Transverse colon (tissue), 4 donors: ENCODE measurements around the gene LRFN4.
A peak's percentile ranks its signal among the peaks of the same experiment; 100 is the strongest.

Experiments
- EP300 ChIP-seq: sonication (generic); formaldehyde crosslinking; IDR thresholded peaks from one replicate; pipeline ENCODE4 v1.6.1; 2017; ENCODE audit warnings: antibody characterized with exemption, low read depth
- POLR2A ChIP-seq: fragments of 450-650 bp; IDR thresholded peaks from one replicate; pipeline ENCODE4 v1.6.1; 2016; ENCODE audit warnings: antibody characterized with exemption, mild to moderate bottlenecking, moderate library complexity
- POLR2AphosphoS5 ChIP-seq, 3 donors: sonication (generic); formaldehyde crosslinking; IDR thresholded peaks; one replicate each; pipeline ENCODE4 v1.6.1; 2016; ENCODE audit warnings: antibody characterized with exemption in 3 of 3
- TF ChIP-seq, protein P1 (sequence below), 5 experiments: fragments of 200-600 bp in 3 of 5; fragments of 450-650 bp in 2 of 5; sonication (generic) in 3 of 5; IDR thresholded peaks; 1 replicate in 2 of 5; 2 replicates in 3 of 5; pipeline ENCODE4 v1.5.1; 2016 to 2017; ENCODE audit warnings: antibody characterized with exemption in 5 of 5, inconsistent platforms in 3 of 5, mild to moderate bottlenecking in 2 of 5, moderate library complexity in 1 of 5

DNA sequence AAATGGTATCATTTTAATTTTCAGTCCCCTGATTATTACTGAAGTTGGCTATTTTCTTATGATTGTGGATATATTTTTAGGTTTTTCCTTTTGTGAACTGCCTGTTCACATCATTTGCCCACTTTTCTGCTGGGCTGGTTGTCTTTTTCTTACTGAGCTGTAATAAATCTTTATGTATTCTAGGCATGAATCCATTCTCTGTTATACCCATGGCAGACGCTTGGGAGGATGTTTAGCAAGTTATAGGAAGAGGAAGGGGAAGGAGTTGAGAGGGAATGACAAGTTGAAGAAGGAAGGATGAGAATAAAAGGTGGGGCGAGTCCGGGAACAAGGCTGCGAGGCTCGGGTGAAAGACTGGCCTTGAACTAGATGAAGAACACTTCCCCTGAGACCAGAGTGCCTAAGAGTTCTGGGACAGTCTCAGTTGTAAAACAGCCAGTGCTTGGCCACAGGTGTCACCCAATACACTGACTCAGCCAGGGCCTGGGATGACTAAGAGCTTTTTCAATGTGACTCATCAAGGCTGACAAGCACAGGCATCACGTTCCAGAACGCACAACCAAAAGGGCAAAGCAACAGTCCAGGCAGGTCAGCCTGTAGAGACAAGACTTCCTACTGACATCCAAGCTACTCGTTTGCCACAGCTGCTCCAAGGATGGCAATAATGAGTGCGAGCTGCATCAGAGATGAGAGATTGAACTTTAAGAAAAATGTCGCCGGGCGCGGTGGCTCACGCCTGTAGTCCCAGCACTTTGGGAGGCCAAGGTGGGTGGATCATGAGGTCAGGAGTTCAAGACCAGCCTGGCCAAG, 35.2 kb downstream of the LRFN4 start:
- TF ChIP-seq EP300, result no peak
- TF ChIP-seq, protein P1, sequence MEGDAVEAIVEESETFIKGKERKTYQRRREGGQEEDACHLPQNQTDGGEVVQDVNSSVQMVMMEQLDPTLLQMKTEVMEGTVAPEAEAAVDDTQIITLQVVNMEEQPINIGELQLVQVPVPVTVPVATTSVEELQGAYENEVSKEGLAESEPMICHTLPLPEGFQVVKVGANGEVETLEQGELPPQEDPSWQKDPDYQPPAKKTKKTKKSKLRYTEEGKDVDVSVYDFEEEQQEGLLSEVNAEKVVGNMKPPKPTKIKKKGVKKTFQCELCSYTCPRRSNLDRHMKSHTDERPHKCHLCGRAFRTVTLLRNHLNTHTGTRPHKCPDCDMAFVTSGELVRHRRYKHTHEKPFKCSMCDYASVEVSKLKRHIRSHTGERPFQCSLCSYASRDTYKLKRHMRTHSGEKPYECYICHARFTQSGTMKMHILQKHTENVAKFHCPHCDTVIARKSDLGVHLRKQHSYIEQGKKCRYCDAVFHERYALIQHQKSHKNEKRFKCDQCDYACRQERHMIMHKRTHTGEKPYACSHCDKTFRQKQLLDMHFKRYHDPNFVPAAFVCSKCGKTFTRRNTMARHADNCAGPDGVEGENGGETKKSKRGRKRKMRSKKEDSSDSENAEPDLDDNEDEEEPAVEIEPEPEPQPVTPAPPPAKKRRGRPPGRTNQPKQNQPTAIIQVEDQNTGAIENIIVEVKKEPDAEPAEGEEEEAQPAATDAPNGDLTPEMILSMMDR (IDR thresholded peaks at IDR 0.05), result no peak
- peak in 2 of 3 donors; percentile 18 to 22 for TF ChIP-seq POLR2AphosphoS5 (IDR thresholded peaks at IDR 0.05)
- TF ChIP-seq POLR2A, result no peak
